Measurements from ENCODE around the gene NKX2-8. TPM values are rescaled to one million over a fixed set of nuclear protein-coding genes. Genes with fewer than 3 reads are reported as not detected.

Gene NKX2-8
- total and polyA plus RNA-seq, 2 donors (not counting 1 experiment from before 2014, with no cell fraction given) = not detected

DNA sequence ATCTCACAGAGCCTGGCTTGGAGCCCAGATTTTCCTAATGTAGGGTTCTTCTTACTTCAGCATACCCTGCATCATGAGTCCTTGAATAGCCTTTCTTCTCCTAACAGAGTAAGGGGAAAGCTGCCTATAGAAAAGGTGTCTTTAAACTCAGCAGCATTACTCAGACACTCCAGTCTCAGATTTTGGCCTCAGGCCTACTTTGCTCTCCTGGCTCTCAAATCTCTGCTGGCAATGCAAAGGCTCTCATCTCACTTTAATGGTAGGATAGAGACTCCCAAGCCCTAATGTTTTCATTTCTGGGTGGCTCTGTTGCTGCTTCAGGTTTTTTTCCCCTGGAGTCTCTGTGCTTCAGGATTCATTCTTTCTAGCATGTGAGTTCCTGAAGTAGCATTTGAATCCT lies 9.1 kb upstream of the NKX2-8 start:
- H3K9me3 Mint-ChIP-seq (ENCODE audit: insufficient read depth) = no peaks in the 10 kb centered on the region
- ATAC-seq (ENCODE audit: low read depth) (no peak), DNase-seq (no peak)
- no peak overlapping the region for H3K27ac Mint-ChIP-seq
- H3K4me1 Mint-ChIP-seq = no peaks in the 10 kb centered on the region
- CTCF ChIA-PET = interaction anchor here (0.8 kb wide), 1 partner anchor 13 kb away, joined by 3 read pairs; no protein-coding TSS in a partner anchor
- Histone ChIP-seq H3K27ac (ENCODE audit: low read length in 2 of 2) (no peak overlapping the region), H3K9ac (ENCODE audit: low read length) (no peak overlapping the region), H3K4me1 (ENCODE audit: control insufficient read depth in 2 of 2, insufficient read depth in 2 of 2, low read length in 2 of 2) (no peaks in the 10 kb centered on the region), H3K4me2 (replicated peaks; ENCODE audit: low read depth, low read length, poor library complexity, severe bottlenecking) (no peak overlapping the region), H2AFZ (ENCODE audit: insufficient read depth, low read depth, low read length, poor library complexity, severe bottlenecking) (no peak overlapping the region), H3K9me3 (ENCODE audit: control extremely low read depth in 1 of 3, control insufficient read depth in 2 of 3, insufficient read depth in 1 of 3, low read length in 2 of 3) (peaks cover 0 to 1% (median 0%) of the 10 kb centered on the region in 3 donors), H3K36me3 (replicated peaks in 1 of 2; ENCODE audit: control extremely low read depth in 1 of 2, control insufficient read depth in 1 of 2, extremely low read depth in 1 of 2, insufficient read depth in 2 of 2, low read length in 1 of 2) (no peaks in the 10 kb centered on the region), H3K4me3 (ENCODE audit: control extremely low read depth in 1 of 5, extremely low read depth in 1 of 5, insufficient read depth in 1 of 5, low read depth in 2 of 5, low read length in 4 of 5) (no peak overlapping the region), H4K20me1 (ENCODE audit: control insufficient read depth, insufficient read depth, low read length, poor library complexity, severe bottlenecking) (no peaks in the 10 kb centered on the region), H3K79me2 (ENCODE audit: control insufficient read depth, insufficient read depth, low read length) (no peaks in the 10 kb centered on the region), H3K27me3 (replicated peaks in 1 of 4; ENCODE audit: control extremely low read depth in 1 of 4, control insufficient read depth in 3 of 4, insufficient read depth in 4 of 4, low read length in 3 of 4) (peaks cover 0 to 12% (median 5%) of the 10 kb centered on the region in 4 experiments)
- no peak overlapping the region for H3K4me3 Mint-ChIP-seq
- POLR2A ChIA-PET = no interaction called here
- H3K27me3 Mint-ChIP-seq = peaks cover 59% of the 10 kb centered on the region
- intact Hi-C loops (cut with micrococcal nuclease) = no loop called here
- TF ChIP-seq EZH2 (IDR thresholded peaks at IDR 0.05; ENCODE audit: borderline replicate concordance, insufficient read depth, low read depth, low read length, poor library complexity, severe bottlenecking) = no peak
- TF ChIP-seq, protein P1, sequence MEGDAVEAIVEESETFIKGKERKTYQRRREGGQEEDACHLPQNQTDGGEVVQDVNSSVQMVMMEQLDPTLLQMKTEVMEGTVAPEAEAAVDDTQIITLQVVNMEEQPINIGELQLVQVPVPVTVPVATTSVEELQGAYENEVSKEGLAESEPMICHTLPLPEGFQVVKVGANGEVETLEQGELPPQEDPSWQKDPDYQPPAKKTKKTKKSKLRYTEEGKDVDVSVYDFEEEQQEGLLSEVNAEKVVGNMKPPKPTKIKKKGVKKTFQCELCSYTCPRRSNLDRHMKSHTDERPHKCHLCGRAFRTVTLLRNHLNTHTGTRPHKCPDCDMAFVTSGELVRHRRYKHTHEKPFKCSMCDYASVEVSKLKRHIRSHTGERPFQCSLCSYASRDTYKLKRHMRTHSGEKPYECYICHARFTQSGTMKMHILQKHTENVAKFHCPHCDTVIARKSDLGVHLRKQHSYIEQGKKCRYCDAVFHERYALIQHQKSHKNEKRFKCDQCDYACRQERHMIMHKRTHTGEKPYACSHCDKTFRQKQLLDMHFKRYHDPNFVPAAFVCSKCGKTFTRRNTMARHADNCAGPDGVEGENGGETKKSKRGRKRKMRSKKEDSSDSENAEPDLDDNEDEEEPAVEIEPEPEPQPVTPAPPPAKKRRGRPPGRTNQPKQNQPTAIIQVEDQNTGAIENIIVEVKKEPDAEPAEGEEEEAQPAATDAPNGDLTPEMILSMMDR (IDR thresholded peaks at IDR 0.05) = no peak

GRCh38 chr14:36588788-36589187 lies 6.4 kb upstream of the NKX2-8 start:
- Histone ChIP-seq H3K9me3 (ENCODE audit: control extremely low read depth in 1 of 3, control insufficient read depth in 2 of 3, insufficient read depth in 1 of 3, low read length in 2 of 3) (peaks cover 0 to 7% (median 2%) of the 10 kb centered on the region in 3 donors), H3K4me1 (ENCODE audit: control insufficient read depth in 2 of 2, insufficient read depth in 2 of 2, low read length in 2 of 2) (no peaks in the 10 kb centered on the region), H4K20me1 (ENCODE audit: control insufficient read depth, insufficient read depth, low read length, poor library complexity, severe bottlenecking) (no peaks in the 10 kb centered on the region), H3K79me2 (ENCODE audit: control insufficient read depth, insufficient read depth, low read length) (no peaks in the 10 kb centered on the region), H3K27me3 (replicated peaks in 1 of 4; ENCODE audit: control extremely low read depth in 1 of 4, control insufficient read depth in 3 of 4, insufficient read depth in 4 of 4, low read length in 3 of 4) (peaks cover 0 to 29% (median 22%) of the 10 kb centered on the region in 4 experiments), H3K36me3 (replicated peaks in 1 of 2; ENCODE audit: control extremely low read depth in 1 of 2, control insufficient read depth in 1 of 2, extremely low read depth in 1 of 2, insufficient read depth in 2 of 2, low read length in 1 of 2) (no peaks in the 10 kb centered on the region), H3K9ac (ENCODE audit: low read length) (no peak overlapping the region), H2AFZ (ENCODE audit: insufficient read depth, low read depth, low read length, poor library complexity, severe bottlenecking) (no peak overlapping the region), H3K27ac (ENCODE audit: low read length in 2 of 2) (no peak overlapping the region), H3K4me3 (ENCODE audit: control extremely low read depth in 1 of 5, extremely low read depth in 1 of 5, insufficient read depth in 1 of 5, low read depth in 2 of 5, low read length in 4 of 5) (no peak overlapping the region), H3K4me2 (replicated peaks; ENCODE audit: low read depth, low read length, poor library complexity, severe bottlenecking) (no peak overlapping the region)
- 2% methylated on average over 5 of the region's 7 CpGs for WGBS (ENCODE audit: insufficient coverage)
- Mint-ChIP-seq H3K9me3 (ENCODE audit: insufficient read depth) (no peaks in the 10 kb centered on the region), H3K27me3 (peaks cover 68% of the 10 kb centered on the region), H3K4me1 (no peaks in the 10 kb centered on the region), H3K4me3 (no peak overlapping the region), H3K27ac (no peak overlapping the region)
- intact Hi-C loops (cut with micrococcal nuclease) = no loop called here
- ATAC-seq (ENCODE audit: low read depth) (no peak), DNase-seq (no peak)
- ChIA-PET POLR2A (no interaction called here), CTCF (no interaction called here)
- TF ChIP-seq, protein P1 (IDR thresholded peaks at IDR 0.05) = no peak
- no peak for TF ChIP-seq EZH2 (IDR thresholded peaks at IDR 0.05; ENCODE audit: borderline replicate concordance, insufficient read depth, low read depth, low read length, poor library complexity, severe bottlenecking)

Data from B cell (primary cell).